IMR-90 (cell line): ENCODE measurements around the gene CAB39. TPM values are rescaled to one million over a fixed set of nuclear protein-coding genes. Genes with fewer than 3 reads are reported as not detected.
A peak's percentile ranks its signal among the peaks of the same experiment; 100 is the strongest.

Experiments used
- ATAC-seq: fragments of 200-7000 bp; cut with Tn5 transposase; 2 replicates; pipeline ENCODE4 v1.9.1; 2020; ENCODE audit warnings: low read depth, mild to moderate bottlenecking, moderate library complexity
- BruUV-seq: library from RNA; stranded (reverse); fragments of 400-500 nt; replicated peaks from 2 replicates; lab custom pipeline; 2021; lab: Mats Ljungman, UMichigan
- CTCF ChIA-PET: fragments of 300-600 bp; formaldehyde crosslinking; extraction: SDS; loops from one replicate; lab custom pipeline; 2021; ENCODE audit warnings: antibody characterized with exemption; lab: Yijun Ruan, JAX
- POLR2A ChIA-PET: fragments of 300-600 bp; sonication (Branson Sonifier 250); formaldehyde crosslinking; loops from one replicate; lab custom pipeline; 2022; ENCODE audit warnings: antibody characterized with exemption; ENCODE audit not compliant: unreplicated experiment; lab: Charles Lee
- DNase-seq: peaks from one replicate; pipeline ENCODE4 v3.0.0; 2013
- H2AFZ ChIP-seq: replicated peaks from 2 replicates; pipeline ENCODE3; 2013; ENCODE audit warnings: low read length, mild to moderate bottlenecking; ENCODE audit not compliant: poor library complexity
- H2AK5ac ChIP-seq: 2 replicates; pipeline ENCODE4 v1.6.1; 2013; ENCODE audit warnings: low read depth, low read length, inconsistent platforms
- H2AK9ac ChIP-seq: replicated peaks from 2 replicates; pipeline ENCODE3; 2013; ENCODE audit warnings: mild to moderate bottlenecking, low read depth, low read length, moderate library complexity; ENCODE audit not compliant: poor library complexity
- H2BK120ac ChIP-seq: 2 replicates; pipeline ENCODE4 v1.6.1; 2013; ENCODE audit warnings: low read depth, low read length, inconsistent platforms
- H2BK15ac ChIP-seq: 3 replicates; pipeline ENCODE4 v1.6.1; 2013; ENCODE audit warnings: low read depth, low read length, inconsistent platforms
- H2BK20ac ChIP-seq: 2 replicates; pipeline ENCODE4 v1.6.1; 2013; ENCODE audit warnings: low read depth, mild to moderate bottlenecking, inconsistent platforms, low read length, moderate library complexity
- H2BK5ac ChIP-seq: 2 replicates; pipeline ENCODE4 v1.6.1; 2013; ENCODE audit warnings: mild to moderate bottlenecking, low read depth, low read length, inconsistent platforms; ENCODE audit not compliant: poor library complexity, severe bottlenecking
- H3K14ac ChIP-seq: replicated peaks from 2 replicates; pipeline ENCODE4 v1.6.1; 2013; ENCODE audit warnings: low read depth, low read length, inconsistent platforms
- H3K18ac ChIP-seq: 2 replicates; pipeline ENCODE4 v1.6.1; 2013; ENCODE audit warnings: low read depth, low read length, control low read depth
- H3K23ac ChIP-seq: 2 replicates; pipeline ENCODE4 v1.6.1; 2013; ENCODE audit warnings: low read depth, low read length, inconsistent platforms
- H3K27ac ChIP-seq: 2 replicates; pipeline ENCODE4 v1.5.1; 2013; ENCODE audit warnings: mild to moderate bottlenecking, control low read depth, low read length; ENCODE audit not compliant: insufficient read depth
- H3K27me3 ChIP-seq: 2 replicates; pipeline ENCODE4 v1.6.1; 2013; ENCODE audit warnings: low read length; ENCODE audit not compliant: control insufficient read depth, insufficient read depth
- H3K36me3 ChIP-seq: 2 replicates; pipeline ENCODE4 v1.6.1; 2013; ENCODE audit warnings: low read length, mixed read lengths; ENCODE audit not compliant: control insufficient read depth, insufficient read depth
- H3K4ac ChIP-seq: 2 replicates; pipeline ENCODE4 v1.6.1; 2013; ENCODE audit warnings: low read depth, low read length, inconsistent platforms
- H3K4me1 ChIP-seq: 2 replicates; pipeline ENCODE4 v1.6.1; 2013; ENCODE audit warnings: low read length, mixed read lengths; ENCODE audit not compliant: control insufficient read depth, insufficient read depth
- H3K4me2 ChIP-seq: 2 replicates; pipeline ENCODE4 v1.6.1; 2013; ENCODE audit warnings: low read depth, mild to moderate bottlenecking, control low read depth, low read length, moderate library complexity
- H3K4me3 ChIP-seq: 2 replicates; pipeline ENCODE4 v1.5.1; 2013; ENCODE audit warnings: low read depth, mild to moderate bottlenecking, control low read depth, low read length, moderate library complexity; ENCODE audit not compliant: insufficient read depth
- H3K56ac ChIP-seq: 2 replicates; pipeline ENCODE4 v1.6.1; 2013; ENCODE audit warnings: low read length, inconsistent platforms; ENCODE audit not compliant: insufficient read depth; ENCODE audit errors: extremely low read depth
- H3K79me1 ChIP-seq, 2 experiments: 2 replicates each; pipeline ENCODE4 v1.6.1; 2013; ENCODE audit warnings: low read length in 2 of 2, inconsistent platforms in 1 of 2, low read depth in 1 of 2
- H3K9ac ChIP-seq: 2 replicates; pipeline ENCODE4 v1.6.1; 2013; ENCODE audit warnings: low read depth, low read length, control low read depth
- H3K9me1 ChIP-seq: 2 replicates; pipeline ENCODE4 v1.6.1; 2013; ENCODE audit warnings: low read length, inconsistent platforms; ENCODE audit not compliant: insufficient read depth
- H3K9me3 ChIP-seq: 2 replicates; pipeline ENCODE4 v1.6.1; 2013; ENCODE audit warnings: low read length; ENCODE audit not compliant: control insufficient read depth, insufficient read depth
- H4K20me1 ChIP-seq: 2 replicates; pipeline ENCODE4 v1.6.1; 2013; ENCODE audit warnings: low read length, inconsistent platforms; ENCODE audit not compliant: insufficient read depth
- H4K5ac ChIP-seq: 2 replicates; pipeline ENCODE4 v1.6.1; 2013; ENCODE audit warnings: mild to moderate bottlenecking, low read depth, low read length, control low read depth
- H4K8ac ChIP-seq, 2 experiments: 2 replicates each; pipeline ENCODE4 v1.6.1; 2013; ENCODE audit warnings: low read depth in 2 of 2, low read length in 2 of 2, control low read depth in 1 of 2, inconsistent platforms in 1 of 2
- H4K91ac ChIP-seq: 2 replicates; pipeline ENCODE4 v1.6.1; 2013; ENCODE audit warnings: low read depth, low read length, inconsistent platforms; ENCODE audit not compliant: insufficient read depth
- CHD1 ChIP-seq: IDR thresholded peaks from 2 replicates; pipeline ENCODE4 v1.6.1; 2012; ENCODE audit warnings: low read depth, low read length, improper control_type of control experiment
- FOS ChIP-seq: fragments of 150-350 bp; IDR thresholded peaks from 2 replicates; pipeline ENCODE4 v1.6.1; 2016; ENCODE audit warnings: low read depth, low read length
- MAZ ChIP-seq: IDR thresholded peaks from 2 replicates; pipeline ENCODE4 v1.6.1; 2012; ENCODE audit warnings: low read depth, mild to moderate bottlenecking, low read length, improper control_type of control experiment, moderate library complexity, borderline replicate concordance
- NFE2L2 ChIP-seq: fragments of 150-350 bp; IDR thresholded peaks from 2 replicates; pipeline ENCODE4 v1.6.1; 2016; ENCODE audit warnings: low read depth, mild to moderate bottlenecking, low read length
- RAD21 ChIP-seq: IDR thresholded peaks from 2 replicates; pipeline ENCODE4 v1.6.1; 2012; ENCODE audit warnings: low read length, improper control_type of control experiment
- SMC3 ChIP-seq: fragments of 150-350 bp; IDR thresholded peaks from 2 replicates; pipeline ENCODE4 v1.6.1; 2016; ENCODE audit warnings: low read depth, mild to moderate bottlenecking, antibody characterized with exemption, low read length, moderate library complexity
- WGBS, 2 experiments: methylation state at CpG; one replicate each; pipeline versions ENCODE4 v1.1.5 to v1.1.7; 2013; ENCODE audit warnings: missing lambda C conversion rate in 2 of 2; ENCODE audit not compliant: insufficient read length in 1 of 2; ENCODE audit errors: extremely low coverage in 2 of 2; 5-methylcytosine and 5-hydroxymethylcytosine counted together
- dilution Hi-C: fragments of 300-500 bp; cut with HindIII; formaldehyde crosslinking; loops from one replicate; pipeline ENCODE4 v1.14.3; 2018; ENCODE audit warnings: low sequenced_read_pairs; ENCODE audit not compliant: unreplicated experiment
- in situ Hi-C: fragments of 300-500 bp; cut with MboI; formaldehyde crosslinking; loops from 3 replicates; pipeline ENCODE4 v1.14.3; 2019; ENCODE audit warnings: low sequenced_read_pairs, inconsistent platforms, mixed read lengths
- intact Hi-C: fragments of 100-400 bp; cut with micrococcal nuclease; formaldehyde crosslinking; loops from 2 replicates; pipeline ENCODE4 v1.10.0; 2022
- polyA plus RNA-seq, 3 experiments: library from polyadenylated mRNA; depleted of rRNA; stranded (reverse); fragments of >200 nt; gene quantifications; 2 replicates each; pipeline ENCODE4 v1.2.3, GENCODE V29; 2012; ENCODE audit warnings: low replicate concordance in 1 of 3
- total RNA-seq: library from RNA; depleted of rRNA; stranded (reverse); fragments of >200 nt; gene quantifications from 2 replicates; pipeline ENCODE4 v1.2.3, GENCODE V29; 2012

The CAB39 gene
- total and polyA plus RNA-seq, 2 of the 4 experiments (the other 2 are of a cell fraction), result 38.2 to 71.7 TPM

DNA sequence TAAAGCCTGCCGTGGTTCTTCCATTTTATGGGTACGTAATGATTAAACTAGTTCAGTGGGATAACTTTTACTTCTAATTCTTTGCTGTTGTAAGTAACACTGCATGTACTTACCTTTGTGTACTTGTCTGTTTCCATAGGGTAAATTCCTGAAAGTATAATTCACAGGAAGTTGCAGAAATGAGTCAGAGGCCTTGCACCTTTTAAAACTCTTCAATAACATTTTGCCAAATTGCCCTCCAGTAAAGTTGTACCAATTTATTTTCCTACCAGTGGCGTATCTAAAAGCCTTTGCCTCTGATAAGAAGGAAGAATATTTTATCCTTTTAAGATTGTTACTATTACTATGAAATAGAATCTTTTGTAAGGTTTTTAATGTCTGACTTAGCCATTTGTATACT, 65.1 kb downstream of the CAB39 start:
- Histone ChIP-seq H3K23ac (peak overlapping the region; percentile 87; the same call in 1 of the 2 replicates), H3K4me1 (peaks cover 23% of the 10 kb centered on the region), H3K9me1 (peaks cover 17% of the 10 kb centered on the region), H2AK5ac (peak overlapping the region; percentile 48), H3K4me3 (no peak overlapping the region), H2BK15ac (no peak overlapping the region; the same call in 2 of the 3 replicates), H3K36me3 (peaks cover 8% of the 10 kb centered on the region; the same call in 1 of the 2 replicates), H2BK20ac (no peak overlapping the region), H3K14ac (no peak overlapping the region), H4K91ac (no peak overlapping the region), H4K20me1 (peaks cover 13% of the 10 kb centered on the region; the same call in 1 of the 2 replicates), H3K9ac (no peak overlapping the region), H2AFZ (no peak overlapping the region), H4K8ac (0 out of 4 replicates have a peak overlapping the region, but pooled peaks have one; percentile 16 to 40), H3K27ac (peak overlapping the region; percentile 43; the same call in 1 of the 2 replicates), H4K5ac (no peak overlapping the region), H3K18ac (peak overlapping the region; percentile 41; the same call in 1 of the 2 replicates), H2BK5ac (peak overlapping the region; percentile 70), H3K4ac (peak overlapping the region; percentile 43), H3K27me3 (no peaks in the 10 kb centered on the region), H2AK9ac (no peak overlapping the region), H3K79me1 (peaks cover 34 to 77% of the 10 kb centered on the region in 2 experiments), H3K4me2 (peak overlapping the region; percentile 21; the same call in 1 of the 2 replicates), H3K56ac (no peak overlapping the region), H3K9me3 (no peaks in the 10 kb centered on the region), H2BK120ac (no peak overlapping the region)
- in situ Hi-C loops, result no loop called here
- dilution Hi-C loops, result no loop called here
- ChIA-PET POLR2A (no interaction called here), CTCF (interaction anchor here (0.6 kb wide), 1 partner anchor 416 kb away, joined by 3 read pairs; no protein-coding TSS in a partner anchor)
- ATAC-seq (no peak), DNase-seq (peak; percentile 44)
- no TSS peak for BruUV-seq
- WGBS, 2 experiments, result no CpG with 5 or more reads among the region's 3 CpGs
- intact Hi-C loops, result loop anchor here (10.0 kb wide), 1 partner anchor 853 kb away; the partner anchor contains the start of genes FBXO36 and TRIP12
- TF ChIP-seq RAD21 (no peak), NFE2L2 (no peak), SMC3 (no peak), MAZ (no peak), CHD1 (no peak), FOS (0 out of 2 replicates have a peak, but pooled peaks have one; percentile 7)
